Colonic mucosa (tissue), 4 donors: ENCODE results near the gene NRBF2. TPM values are rescaled to one million over a fixed set of nuclear protein-coding genes. Genes with fewer than 3 reads are reported as not detected.

ENCODE experiments used
- DNase-seq: peaks from one replicate; pipeline ENCODE4 v3.0.0-alpha.2; 2020
- H3K27ac ChIP-seq: fragments of 200-600 bp; one replicate; pipeline ENCODE4 v1.8.0; 2021
- H3K27me3 ChIP-seq: fragments of 200-600 bp; one replicate; pipeline ENCODE4 v1.8.0; 2021
- H3K36me3 ChIP-seq: fragments of 200-600 bp; one replicate; pipeline ENCODE4 v1.8.0; 2021
- H3K4me1 ChIP-seq: fragments of 200-600 bp; one replicate; pipeline ENCODE4 v1.8.0; 2021; ENCODE audit warnings: mild to moderate bottlenecking
- H3K4me3 ChIP-seq: fragments of 200-600 bp; one replicate; pipeline ENCODE4 v1.8.0; 2021
- H3K9ac ChIP-seq, 2 donors: one replicate each; pipeline ENCODE4 v1.7.0; 2013; ENCODE audit warnings: control low read depth in 2 of 2, low read depth in 2 of 2, low read length in 2 of 2
- H3K9me3 ChIP-seq: fragments of 200-600 bp; one replicate; pipeline ENCODE4 v1.8.0; 2021
- intact Hi-C: fragments of 100-400 bp; cut with DNase I; formaldehyde crosslinking; loops from one replicate; pipeline ENCODE4 v1.14.1; 2022
- total RNA-seq, 2 donors: library from RNA; stranded (reverse); fragmentation: NEBNext Ultra II Directional in 1 of 2; extraction: Animal tissue kit (Norgen Biotek cat#: 25700) in 1 of 2; gene quantifications; one replicate each; pipeline ENCODE4 v1.2.1, GENCODE V29; 2021
- TF ChIP-seq, protein P1 (sequence below): fragments of 200-600 bp; IDR thresholded peaks from one replicate; pipeline ENCODE4 v1.8.0; 2022; ENCODE audit warnings: antibody characterized with exemption, mild to moderate bottlenecking
- donor health status: healthy.
- donor health status: DM: no; HTN: no; CAD: no.
- donor health status: DM: no; HTN: no; CAD: no.

NRBF2 gene
- total RNA-seq, 2 donors from 2014 or later, result 18.7 to 34.9 TPM

DNA sequence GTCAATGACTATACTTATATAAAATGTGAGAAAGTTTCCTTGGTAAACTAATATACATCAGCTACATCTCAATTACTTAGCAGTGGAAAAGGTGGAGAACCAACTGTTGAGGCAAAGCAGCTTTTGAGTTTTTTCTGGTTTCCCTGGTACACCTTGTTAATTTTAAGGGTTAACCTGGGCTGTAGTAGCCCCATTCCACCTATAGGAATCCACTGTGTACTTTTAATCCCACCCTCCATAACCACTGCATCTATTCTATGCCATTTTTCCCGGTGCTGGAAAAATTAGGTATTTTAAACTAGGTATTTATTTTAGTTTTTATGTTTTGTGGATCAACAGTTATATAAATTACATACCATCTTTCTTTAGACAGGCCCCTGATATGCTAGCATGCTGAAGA is 42.4 kb downstream of the NRBF2 start:
- no peaks in the 10 kb centered on the region for H3K4me1 ChIP-seq
- H3K36me3 ChIP-seq, result no peaks in the 10 kb centered on the region
- TF ChIP-seq, protein P1, sequence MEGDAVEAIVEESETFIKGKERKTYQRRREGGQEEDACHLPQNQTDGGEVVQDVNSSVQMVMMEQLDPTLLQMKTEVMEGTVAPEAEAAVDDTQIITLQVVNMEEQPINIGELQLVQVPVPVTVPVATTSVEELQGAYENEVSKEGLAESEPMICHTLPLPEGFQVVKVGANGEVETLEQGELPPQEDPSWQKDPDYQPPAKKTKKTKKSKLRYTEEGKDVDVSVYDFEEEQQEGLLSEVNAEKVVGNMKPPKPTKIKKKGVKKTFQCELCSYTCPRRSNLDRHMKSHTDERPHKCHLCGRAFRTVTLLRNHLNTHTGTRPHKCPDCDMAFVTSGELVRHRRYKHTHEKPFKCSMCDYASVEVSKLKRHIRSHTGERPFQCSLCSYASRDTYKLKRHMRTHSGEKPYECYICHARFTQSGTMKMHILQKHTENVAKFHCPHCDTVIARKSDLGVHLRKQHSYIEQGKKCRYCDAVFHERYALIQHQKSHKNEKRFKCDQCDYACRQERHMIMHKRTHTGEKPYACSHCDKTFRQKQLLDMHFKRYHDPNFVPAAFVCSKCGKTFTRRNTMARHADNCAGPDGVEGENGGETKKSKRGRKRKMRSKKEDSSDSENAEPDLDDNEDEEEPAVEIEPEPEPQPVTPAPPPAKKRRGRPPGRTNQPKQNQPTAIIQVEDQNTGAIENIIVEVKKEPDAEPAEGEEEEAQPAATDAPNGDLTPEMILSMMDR, result no peak
- DNase-seq, result no peak
- no peak overlapping the region for H3K9ac ChIP-seq
- intact Hi-C loops, result no loop called here
- no peaks in the 10 kb centered on the region for H3K9me3 ChIP-seq
- H3K27me3 ChIP-seq, result no peaks in the 10 kb centered on the region
- no peak overlapping the region for H3K27ac ChIP-seq
- no peak overlapping the region for H3K4me3 ChIP-seq

- Histone ChIP-seq H3K27me3 (no peaks in the 10 kb centered on the region), H3K4me3 (no peak overlapping the region), H3K9me3 (no peaks in the 10 kb centered on the region), H3K4me1 (no peaks in the 10 kb centered on the region), H3K9ac (no peak overlapping the region), H3K27ac (no peak overlapping the region), H3K36me3 (peaks cover 10% of the 10 kb centered on the region)
- TF ChIP-seq, protein P1, result no peak
- intact Hi-C loops, result no loop called here
- DNase-seq, result no peak
Measured at GRCh38 chr10:63192826-63193225, 59.7 kb downstream of the NRBF2 start.

- Histone ChIP-seq H3K36me3 (peaks cover 8% of the 10 kb centered on the region), H3K9me3 (no peaks in the 10 kb centered on the region), H3K4me3 (no peak overlapping the region), H3K27ac (peak overlapping the region; percentile 1), H3K9ac (no peak overlapping the region), H3K27me3 (no peaks in the 10 kb centered on the region), H3K4me1 (no peaks in the 10 kb centered on the region)
- no peak for DNase-seq
- intact Hi-C loops, result no loop called here
- TF ChIP-seq, protein P1, result no peak
Measured at GRCh38 chr10:63197344-63198092, 64.4 kb downstream of the NRBF2 start.

DNA sequence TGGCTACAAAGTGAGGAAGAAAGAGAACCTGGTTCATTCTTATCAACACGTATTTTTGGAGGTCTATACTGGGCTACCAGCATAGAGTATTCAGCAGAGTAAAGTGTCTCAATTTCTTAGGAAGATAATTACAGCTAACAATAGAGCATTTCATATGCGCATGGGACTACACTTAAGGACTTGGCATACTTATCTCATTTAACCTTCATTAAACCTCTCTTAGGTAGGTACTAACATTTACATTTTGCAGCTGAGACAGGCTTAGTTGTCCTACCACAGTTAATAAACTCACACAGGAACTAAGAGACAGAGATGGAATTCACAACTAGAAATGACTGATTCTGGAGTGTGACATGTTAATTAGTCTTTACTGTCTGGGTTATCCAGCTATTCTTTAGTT is 66.6 kb downstream of the NRBF2 start:
- TF ChIP-seq, protein P1, result no peak
- Histone ChIP-seq H3K4me3 (no peak overlapping the region), H3K9me3 (no peaks in the 10 kb centered on the region), H3K27ac (no peak overlapping the region), H3K4me1 (no peaks in the 10 kb centered on the region), H3K9ac (no peak overlapping the region), H3K27me3 (no peaks in the 10 kb centered on the region), H3K36me3 (no peaks in the 10 kb centered on the region)
- intact Hi-C loops, result no loop called here
- no peak for DNase-seq

- TF ChIP-seq, protein P1, result no peak
- no peak overlapping the region for H3K27ac ChIP-seq
- no peaks in the 10 kb centered on the region for H3K36me3 ChIP-seq
- H3K4me1 ChIP-seq, result no peaks in the 10 kb centered on the region
- no peak for DNase-seq
- H3K4me3 ChIP-seq, result no peak overlapping the region
- no peaks in the 10 kb centered on the region for H3K27me3 ChIP-seq
- intact Hi-C loops, result no loop called here
- H3K9me3 ChIP-seq, result no peaks in the 10 kb centered on the region
- no peak overlapping the region for H3K9ac ChIP-seq
Measured at GRCh38 chr10:63200431-63200830, 67.3 kb downstream of the NRBF2 start.
